Stimulated activated CD4-positive, alpha-beta T cell treated with anti-CD3 and anti-CD28 coated beads, Interleukin-2, amount 100 ng/mL, for 4 hours (primary cell): ENCODE results near the gene USP7.
"Not testable (repeated sequence)": the region's sequence is repeated elsewhere in the genome, so short reads cannot be mapped to it uniquely, and the experiment has no call there.

ENCODE experiments used
- DNase-seq: peaks from one replicate; pipeline ENCODE4 v3.0.0-alpha.2; 2020; ENCODE audit warnings: low read depth

USP7 gene

DNA sequence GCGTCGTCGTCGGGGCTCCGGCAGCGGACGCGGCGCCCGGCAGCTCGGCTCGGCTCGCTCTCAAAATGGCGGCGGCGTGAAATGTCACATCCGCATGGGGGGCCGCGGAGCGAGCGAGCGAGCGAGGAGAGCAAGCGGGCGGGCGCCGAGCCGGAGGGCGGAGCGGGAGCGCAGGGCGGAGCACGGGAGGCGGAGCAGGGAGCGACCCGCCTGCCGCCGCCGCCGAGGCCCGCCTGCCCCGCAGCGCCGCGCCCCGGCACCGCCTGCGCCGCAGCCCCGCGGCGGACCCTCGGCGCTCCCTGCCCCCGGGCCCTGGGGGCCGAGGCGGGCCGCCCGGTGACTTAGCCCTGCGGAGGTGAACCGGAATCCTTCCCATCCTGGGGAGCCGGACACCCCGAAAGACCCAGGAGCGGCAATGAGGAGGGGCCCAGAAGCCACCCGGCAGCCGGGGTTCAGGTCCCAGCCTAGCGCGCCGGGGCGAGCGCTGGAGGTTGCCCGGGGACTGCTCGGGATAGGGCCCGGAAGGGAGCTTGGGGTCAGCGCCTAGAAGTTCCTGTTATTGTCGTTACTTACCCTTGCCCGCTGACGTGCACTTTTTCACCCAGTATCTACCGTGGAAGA lies at the start of gene USP7:
Gene USP7, minus strand, starts transcription at position 86 of the 621 bp plus-strand sequence. CDS start 621 bp downstream, outside the sequence.
- DNase-seq: peak; percentile 90

DNA sequence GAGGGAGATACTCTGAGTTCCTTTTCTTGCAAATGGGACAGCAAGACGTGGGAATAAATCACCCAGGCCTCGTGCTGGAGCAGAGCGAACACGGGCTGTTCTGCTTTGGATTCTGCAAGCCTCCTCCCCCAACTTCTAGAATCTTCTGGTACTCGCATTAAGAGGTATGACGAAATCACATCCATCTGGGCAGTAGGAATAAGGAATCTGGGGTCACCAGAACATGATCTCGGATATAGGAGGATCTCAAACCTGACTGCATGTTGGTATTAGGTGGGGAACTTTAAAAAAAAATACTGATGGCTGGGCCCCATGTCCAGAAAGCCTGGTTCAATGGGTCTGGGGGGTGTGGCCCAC lies 49.8 kb upstream of the USP7 start:
- DNase-seq: no peak

DNA sequence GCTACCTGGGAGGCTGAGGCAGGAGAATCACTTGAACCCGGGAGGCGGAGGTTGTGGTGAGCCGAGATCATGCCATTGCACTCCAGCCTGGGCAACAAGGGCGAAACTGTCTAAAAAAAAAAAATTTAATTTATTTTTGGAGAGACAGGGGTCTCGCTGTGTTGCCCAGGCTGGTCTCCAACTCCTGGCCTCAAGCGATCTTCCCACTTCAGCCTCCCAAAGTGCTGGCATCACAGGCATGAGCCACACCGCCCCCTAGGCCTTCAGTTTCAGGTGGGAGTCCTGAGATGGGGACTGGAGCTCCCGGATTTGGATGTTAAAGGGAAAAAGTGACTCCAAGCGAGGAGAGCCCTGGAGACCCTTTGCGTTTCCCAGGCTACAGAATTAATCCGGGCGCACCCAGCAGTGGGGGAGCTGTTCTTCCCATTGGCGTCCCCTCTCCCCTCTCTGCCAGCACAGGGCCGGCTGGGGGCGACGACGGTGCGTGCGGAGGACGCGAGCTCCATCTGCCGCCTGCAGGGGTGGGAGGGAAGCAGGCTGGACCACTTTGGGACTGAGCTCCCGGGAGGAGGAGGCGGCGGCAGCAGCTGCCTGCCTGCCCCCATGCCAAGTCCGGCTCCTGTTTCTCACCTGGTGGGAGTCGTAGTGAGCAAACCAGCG lies 49.3 kb upstream of the USP7 start:
- DNase-seq: no peak

DNA sequence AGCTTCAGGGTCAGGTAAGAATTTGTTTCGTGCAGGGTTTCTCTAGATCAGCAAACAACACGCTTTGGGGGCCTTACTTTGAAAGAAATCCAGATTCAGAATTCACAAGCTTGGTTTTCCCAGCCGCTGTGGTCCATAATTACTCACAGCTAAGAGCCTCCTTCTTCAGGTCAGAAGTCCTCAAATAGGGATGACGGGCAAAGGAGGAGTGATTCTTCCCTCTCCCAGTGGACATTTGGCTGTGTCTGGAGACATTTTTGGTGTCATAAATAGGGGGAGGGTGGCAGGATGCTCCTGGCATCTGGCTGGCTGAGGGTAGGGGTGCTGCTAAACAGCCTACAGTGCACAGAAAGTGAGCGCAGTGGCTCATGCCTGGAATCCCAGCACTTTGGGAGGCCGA lies 48.6 kb upstream of the USP7 start:
- no peak for DNase-seq

DNA sequence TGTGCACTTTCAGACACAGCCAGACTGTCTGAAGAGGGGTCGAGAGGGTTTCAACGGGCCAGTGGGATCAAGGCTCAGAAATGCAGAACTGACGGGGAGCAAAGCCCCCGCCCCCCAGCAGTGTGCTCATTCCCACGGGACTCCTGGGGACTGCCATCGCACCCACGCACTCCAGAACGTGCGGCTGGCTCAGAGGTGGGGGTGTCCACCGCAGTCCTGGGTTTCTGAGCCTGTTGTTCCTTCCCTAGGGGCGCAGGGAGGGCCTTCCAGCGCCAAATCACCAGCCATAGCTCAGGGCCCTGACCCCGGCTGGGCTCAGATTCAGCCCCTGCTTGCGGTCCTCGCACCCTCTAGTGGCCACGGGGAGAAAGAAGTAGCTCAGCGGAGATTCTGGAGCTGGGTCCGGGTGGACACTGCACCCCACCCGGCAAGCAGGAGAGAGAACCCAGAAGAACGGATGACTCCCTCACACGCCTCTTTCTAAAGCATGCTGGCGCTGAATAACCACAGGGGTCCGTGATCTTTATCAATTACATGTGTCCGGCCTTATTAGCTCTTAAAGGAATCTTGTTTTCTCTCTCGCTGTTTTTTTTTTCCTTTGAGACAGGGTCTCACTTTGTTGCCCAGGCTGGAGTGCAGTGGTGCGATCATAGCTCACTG lies 45.0 kb upstream of the USP7 start:
- DNase-seq: peak; percentile 51

DNA sequence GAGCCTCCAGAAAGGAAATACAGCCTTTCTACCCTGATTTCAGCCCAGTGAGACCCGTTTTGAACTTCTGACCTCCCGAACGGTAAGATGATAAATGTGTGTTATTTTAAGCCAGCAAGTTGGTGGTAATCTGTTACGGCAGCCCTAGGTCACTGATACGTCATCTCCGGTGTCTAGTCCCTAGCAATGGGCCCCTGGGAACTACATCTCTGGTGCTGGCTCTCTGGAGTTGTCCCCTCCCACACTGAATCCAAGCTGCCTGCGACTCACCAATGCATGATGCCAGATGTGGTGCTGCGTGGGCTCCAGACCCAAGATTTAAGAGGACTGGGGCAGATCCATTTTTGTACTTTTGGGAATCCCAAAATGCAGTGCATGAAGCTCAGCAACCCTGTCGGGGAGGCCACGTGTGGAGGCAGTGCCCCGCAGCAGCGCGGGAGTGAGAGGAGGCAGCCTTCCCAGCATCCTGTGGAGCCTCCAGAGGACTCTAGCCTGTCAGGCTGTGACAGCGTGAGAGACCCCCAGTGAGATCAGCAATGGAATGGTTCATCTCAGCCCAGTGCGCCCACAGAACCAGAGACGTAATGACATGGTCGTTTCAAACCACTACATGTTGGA lies 43.6 kb upstream of the USP7 start:
- no peak for DNase-seq

DNA sequence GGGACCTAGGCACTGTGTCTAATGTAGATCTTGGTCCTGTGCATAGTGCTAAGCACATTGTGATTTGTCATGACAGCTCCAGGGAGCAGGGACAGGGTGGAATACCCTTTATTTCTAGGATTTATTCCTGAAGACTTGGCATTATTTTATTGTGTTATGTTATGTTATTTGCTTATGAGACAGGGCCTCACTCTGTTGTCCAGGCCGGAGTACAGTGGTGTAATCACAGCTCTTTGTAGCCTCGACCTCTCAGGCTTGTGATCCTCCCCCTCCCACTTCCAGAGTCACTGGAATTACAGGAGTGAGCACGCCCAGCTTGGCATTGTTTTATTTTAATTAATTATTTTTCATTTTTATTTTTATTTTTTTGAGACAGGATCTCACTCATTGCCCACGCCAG lies 40.5 kb upstream of the USP7 start:
- DNase-seq: no peak

DNA sequence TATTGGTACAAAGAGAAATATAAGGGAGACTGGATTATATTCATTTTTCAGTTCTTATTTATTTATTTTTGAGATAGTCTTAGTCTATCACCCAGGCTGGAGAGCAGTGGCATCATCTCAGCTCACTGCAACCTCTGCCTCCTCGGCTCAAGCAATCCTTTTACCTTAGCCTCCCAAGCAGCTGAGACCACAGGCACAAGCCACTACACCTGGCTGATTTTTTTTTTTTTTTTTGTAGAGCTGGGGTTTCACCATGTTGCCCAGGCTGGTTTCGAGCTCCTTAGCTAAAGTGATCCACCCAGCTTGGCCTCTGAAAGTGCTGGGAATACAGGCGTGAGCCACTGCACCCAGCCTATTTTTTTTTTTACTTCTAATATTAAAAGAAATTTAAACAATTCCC lies 40.1 kb upstream of the USP7 start:
- no peak for DNase-seq

DNA sequence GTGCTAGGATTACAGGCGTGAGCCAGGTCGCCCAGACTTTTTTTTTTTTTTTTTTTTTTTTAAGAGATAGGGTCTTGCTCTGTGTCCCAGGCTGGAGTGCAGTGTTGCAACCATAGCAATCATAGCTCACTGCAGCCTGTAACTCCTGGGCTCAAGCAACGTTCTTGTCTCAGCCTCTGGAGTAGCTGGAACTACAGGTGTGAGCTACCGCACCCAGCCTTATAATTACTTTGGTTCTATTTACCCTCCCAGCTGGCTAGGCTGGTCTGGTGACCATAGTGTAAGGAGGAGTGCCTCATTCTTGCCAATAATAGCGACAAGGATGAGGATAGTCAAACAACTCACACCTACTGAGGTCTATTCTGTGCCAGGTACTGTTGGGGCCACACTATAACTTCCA lies 39.6 kb upstream of the USP7 start:
- DNase-seq: no peak

DNA sequence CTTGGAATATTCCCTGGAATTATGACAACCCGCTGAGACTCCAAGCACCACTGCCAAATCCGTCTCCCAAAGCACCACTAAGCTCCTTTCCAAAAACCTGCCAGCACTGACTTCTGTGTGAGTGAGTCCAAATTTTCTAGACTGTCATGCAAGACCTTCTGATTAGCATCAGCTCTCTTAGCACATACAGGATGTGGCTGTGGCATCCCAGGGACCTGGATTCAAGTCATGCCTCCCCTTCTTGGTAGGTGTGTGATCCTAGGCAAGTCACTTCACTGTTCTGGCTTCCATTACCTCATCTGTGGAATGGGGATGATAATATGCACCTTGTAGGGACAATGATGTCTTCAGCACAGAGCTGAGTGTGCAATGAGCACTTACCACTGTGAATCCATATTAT lies 38.3 kb upstream of the USP7 start:
- no peak for DNase-seq

DNA sequence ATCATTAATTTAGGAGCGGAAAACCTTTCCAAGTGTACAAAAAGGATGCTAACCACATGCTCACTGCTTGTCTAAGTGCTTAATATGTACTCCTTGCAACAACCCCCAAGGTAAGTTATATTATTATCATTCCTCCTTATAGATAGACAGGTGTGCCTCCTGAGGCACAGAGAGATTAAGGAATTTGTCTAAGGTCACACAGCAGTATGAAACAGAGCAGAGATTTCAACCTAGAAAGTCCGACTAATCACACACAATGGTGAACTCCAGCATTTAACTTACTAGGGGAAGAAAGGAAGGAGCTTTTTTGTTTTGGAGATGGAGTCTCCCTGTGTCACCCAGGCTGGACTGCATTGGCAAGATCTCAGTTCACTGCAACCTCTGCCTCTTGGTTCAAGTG lies 37.0 kb upstream of the USP7 start:
- DNase-seq: no peak

DNA sequence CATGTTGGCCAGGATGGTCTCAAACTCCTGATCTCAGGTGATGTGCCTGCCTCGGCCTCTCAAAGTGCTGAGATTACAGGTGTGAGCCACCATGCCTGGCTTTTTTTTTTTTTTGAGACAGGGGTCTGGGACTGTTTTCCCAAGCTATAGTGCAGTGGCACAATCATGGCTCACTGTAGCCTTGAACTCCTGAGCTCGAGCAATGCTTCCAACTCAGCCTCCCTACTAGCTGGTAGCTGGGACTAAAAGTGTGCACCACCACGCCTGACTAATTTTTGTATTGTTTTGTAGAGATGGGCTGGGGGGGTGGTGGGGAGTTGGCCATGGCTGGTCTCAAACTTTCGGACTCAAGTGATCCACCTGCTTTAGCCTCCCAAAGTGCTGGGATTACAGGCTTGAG lies 36.1 kb upstream of the USP7 start:
- no peak for DNase-seq

DNA sequence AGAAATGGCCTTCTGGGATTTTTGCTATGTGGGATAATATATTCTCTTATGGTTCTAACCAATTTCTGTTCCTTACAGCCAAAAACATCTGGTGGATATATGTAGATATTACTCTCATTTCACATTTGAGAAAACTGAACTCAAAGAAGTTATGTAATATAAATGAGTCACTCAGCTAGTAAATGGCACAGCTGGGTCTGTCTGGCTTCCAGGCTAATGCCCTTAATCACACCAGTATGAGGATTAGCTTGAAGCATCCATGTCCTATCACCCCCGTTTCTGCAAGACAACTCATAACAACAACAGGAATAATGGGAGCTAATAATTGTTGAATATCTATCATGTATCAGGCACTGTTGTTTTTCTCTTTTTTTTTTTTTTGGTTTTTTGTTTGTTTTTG lies 34.4 kb upstream of the USP7 start:
- DNase-seq: no peak

DNA sequence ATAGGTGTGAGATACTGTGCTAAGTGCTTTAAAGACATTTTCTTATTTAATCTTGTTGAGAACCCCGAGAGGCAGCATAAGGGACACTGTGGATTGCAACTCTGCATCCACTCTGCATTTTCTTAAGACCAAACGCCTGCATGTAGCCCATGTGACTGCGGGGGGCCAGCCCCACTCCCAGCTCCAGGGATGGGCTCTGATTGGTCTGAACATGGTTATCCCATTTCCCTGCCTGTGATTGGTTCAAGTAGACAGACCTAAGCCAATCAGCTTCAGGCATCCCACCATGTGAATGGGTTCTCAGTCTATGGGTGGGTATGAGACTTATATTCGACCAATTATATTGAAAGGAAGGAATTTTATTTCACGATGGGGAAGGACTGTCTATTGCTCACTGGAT lies 33.2 kb upstream of the USP7 start:
- no peak for DNase-seq

DNA sequence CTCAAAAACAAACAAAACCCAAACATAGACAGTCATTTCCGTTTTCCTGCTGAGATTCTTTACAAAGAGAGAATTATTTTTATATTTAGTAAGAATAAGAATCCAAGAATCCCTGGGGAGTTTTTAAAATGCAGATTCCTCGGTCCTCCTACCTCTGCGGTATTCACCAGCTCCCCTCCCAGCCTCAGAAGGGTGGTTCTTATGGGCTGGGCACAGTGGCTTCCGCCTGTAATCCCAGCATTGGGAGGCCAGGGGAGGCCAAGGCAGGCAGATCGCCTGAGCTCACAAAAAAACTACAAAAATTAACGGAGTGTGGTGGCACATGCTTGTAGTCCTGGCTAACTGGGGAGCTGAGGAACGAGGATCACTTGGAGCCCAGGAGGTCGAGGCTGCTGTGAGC lies 26.7 kb upstream of the USP7 start:
- DNase-seq: no peak

DNA sequence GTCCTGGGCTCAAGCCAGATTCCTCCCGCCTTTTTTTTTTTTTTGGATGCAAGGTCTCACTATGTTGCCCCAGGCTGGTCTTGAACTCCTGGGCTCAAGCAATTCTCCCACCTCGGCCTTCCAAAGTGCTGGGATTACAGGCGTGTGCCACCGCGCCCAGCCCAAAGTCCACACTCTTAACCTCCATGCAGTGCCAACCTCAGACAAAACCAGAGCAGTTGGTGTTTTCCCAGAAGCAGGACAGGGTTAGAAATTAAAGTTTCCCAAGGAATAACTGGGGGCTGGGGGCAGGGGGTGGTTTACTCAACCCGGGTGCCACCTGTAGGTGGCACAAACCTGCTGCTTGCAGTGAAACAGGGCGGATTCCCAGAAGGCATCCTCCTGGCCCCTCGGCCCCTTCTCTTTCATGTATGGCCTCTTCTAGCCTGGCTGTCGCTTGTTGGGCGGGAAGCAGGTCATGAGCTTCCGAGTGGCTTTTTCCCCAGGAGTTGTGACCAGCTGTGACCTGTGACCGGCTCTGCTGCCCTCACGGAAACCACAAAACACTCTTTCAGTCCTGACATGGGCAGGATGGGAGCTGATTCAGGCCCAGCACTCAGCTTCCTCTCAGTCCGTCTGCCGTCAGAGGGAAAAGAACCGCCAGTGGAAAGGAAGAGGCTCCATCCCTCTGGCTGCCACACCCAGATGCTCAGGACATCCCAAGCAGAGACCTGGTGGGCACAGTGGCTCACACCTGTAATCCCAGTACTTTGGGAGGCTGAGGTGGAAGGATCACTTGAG lies 25.6 kb upstream of the USP7 start:
- DNase-seq: no peak

DNA sequence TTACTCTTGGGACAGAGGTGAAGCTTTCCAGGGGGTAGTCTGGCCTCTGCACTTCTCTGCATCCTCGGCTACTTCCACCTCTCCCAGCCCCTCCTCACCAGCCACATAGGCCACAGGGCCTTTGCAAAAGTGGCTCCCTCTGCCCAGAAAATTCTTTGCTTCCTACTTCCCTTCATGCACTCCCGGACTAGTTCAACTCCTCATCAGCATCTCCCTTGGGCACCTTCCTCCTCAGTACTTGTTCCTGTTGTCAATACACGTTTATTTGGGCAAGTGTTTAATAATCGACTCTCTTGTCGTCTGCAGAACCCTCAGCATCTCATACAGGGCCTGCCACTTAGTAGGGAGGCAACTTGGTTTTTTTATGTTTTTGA lies 23.1 kb upstream of the USP7 start:
- DNase-seq: no peak

DNA sequence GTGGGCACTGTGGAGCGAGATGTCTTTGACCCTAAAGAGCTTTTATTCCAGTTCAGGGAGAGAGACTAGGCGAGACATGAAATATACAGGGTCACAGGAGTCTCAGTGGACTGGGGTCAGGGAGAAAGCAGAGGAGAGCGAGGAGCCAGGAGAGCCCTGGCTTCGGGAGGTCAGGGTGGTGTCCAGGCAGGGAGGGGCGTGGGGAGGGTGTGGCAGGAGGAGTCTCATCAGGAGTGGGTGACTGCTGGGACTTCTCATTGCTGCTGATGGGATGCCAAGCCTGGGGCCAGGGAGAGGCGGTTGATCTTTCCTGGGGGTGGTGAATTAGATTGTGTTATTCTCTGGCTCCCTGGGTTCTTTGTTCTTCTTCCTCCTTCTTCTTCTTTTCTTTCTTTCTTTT lies 22.4 kb upstream of the USP7 start:
- no peak for DNase-seq

DNA sequence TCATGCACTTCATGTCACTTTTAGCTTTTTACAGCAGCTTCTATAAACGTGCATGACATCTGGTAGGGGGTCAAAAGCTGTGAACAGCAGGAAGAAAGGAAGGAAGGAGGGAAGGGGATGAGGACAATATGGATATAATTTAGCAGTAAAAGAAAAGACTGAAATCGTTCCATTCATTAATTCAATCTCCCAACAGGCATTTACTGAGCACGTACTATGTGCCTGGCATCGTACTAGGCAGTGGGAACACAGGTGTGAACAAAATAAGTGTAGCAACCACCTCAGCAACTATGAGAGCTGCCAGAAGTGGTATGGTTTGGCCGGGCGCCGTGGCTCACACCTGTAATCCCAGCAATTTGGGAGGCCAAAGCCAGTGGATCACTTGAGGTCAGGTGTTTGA lies 19.1 kb upstream of the USP7 start:
- no peak for DNase-seq

DNA sequence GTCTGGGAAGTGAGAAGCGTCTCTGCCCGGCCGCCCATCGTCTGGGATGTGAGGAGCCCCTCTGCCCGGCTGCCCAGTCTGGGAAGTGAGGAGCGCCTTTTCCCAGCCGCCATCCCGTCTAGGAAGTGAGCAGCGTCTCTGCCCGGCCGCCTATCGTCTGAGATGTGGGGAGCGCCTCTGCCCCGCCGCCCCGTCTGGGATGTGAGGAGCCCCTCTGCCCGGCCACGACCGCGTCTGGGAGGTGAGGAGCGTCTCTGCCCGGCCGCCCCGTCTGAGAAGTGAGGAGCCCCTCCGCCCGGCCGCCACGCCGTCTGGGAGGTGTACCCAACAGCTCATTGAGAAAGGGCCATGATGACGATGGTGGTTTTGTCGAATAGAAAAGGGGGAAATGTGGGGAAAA lies 18.2 kb upstream of the USP7 start:
- DNase-seq: not testable (repeated sequence)

DNA sequence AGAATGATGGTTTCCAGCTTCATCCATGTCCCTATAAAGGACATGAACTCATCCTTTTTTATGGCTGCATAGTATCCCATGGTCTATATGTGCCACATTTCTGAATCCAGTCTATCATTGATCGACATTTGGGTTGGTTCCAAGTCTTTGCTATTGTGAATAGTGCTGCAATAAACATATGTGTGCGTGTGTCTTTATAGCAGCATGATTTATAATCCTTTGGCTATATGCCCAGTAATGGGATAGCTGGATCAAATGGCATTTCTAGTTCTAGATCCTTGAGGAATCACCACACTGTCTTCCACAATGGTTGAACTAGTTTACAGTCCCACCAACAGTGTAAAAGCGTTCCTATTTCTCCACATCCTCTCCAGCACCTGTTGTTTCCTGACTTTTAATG lies 12.5 kb upstream of the USP7 start:
- DNase-seq: not testable (repeated sequence)

DNA sequence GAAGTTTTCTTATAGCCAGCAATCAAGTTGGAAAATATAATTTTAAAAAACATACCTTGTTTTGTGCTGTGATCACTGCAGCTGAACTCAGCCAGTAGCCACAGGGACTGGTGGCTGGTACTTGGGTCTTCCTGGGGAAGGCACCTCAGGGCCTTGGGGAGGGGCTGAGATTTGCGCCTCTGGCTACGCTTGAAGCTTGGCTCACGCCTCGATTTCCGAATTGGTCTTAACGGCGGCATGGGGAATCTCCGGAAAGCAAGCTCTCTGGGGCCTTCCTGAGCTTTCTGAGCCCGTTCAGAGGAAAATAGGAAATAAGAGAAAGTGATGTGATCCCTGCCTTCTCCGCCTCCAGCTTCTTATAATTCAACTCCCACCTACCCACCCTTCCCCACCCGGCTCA lies 11.3 kb upstream of the USP7 start:
- no peak for DNase-seq
